H1 (cell line): ENCODE results near the gene ARMS2. TPM values are rescaled to one million over a fixed set of nuclear protein-coding genes. Genes with fewer than 3 reads are reported as not detected.

Source experiments
- BCL11A ChIP-seq, 2 experiments: IDR thresholded peaks; one replicate each; pipeline ENCODE4 v1.6.1; 2011; ENCODE audit warnings: low read depth in 2 of 2, low read length in 2 of 2, mild to moderate bottlenecking in 2 of 2
- CREB1 ChIP-seq: IDR thresholded peaks from 2 replicates; pipeline ENCODE4 v1.6.1; 2012; ENCODE audit warnings: inconsistent platforms
- CTBP2 ChIP-seq: IDR thresholded peaks from 2 replicates; pipeline ENCODE4 v1.7.0; 2011; ENCODE audit warnings: borderline replicate concordance, mild to moderate bottlenecking, moderate library complexity, mixed read lengths, low read length; ENCODE audit not compliant: insufficient read depth, insufficient read length
- TAF1 ChIP-seq: IDR thresholded peaks from 2 replicates; pipeline ENCODE4 v1.6.1; 2011; ENCODE audit warnings: mild to moderate bottlenecking, low read depth, low read length
- polyA plus RNA-seq, 7 experiments: library from polyadenylated mRNA; depleted of rRNA in 3 of 7; stranded (reverse) in 5 of 7; unstranded in 2 of 7; fragments of >200 nt in 5 of 7; fragments of 200-250 nt in 2 of 7; gene quantifications; 1 replicate in 5 of 7; 2 replicates in 1 of 7; 4 replicates in 1 of 7; pipeline versions ENCODE4 v1.2.1 to v1.2.3, GENCODE V29; 2011 to 2013; ENCODE audit warnings: missing spikeins in 2 of 7, mixed read lengths in 2 of 7
- total RNA-seq: library from RNA; stranded (reverse); fragmentation: NEBNext Ultra II Directional; extraction: Animal tissue kit (Norgen Biotek cat#: 25700); gene quantifications from 2 replicates; pipeline ENCODE4 v1.2.1, GENCODE V29; 2021

The ARMS2 gene
- total and polyA plus RNA-seq, 2 of the 8 experiments (the other 6 are each of a cell fraction or from before 2014, with no cell fraction given), result not detected

DNA sequence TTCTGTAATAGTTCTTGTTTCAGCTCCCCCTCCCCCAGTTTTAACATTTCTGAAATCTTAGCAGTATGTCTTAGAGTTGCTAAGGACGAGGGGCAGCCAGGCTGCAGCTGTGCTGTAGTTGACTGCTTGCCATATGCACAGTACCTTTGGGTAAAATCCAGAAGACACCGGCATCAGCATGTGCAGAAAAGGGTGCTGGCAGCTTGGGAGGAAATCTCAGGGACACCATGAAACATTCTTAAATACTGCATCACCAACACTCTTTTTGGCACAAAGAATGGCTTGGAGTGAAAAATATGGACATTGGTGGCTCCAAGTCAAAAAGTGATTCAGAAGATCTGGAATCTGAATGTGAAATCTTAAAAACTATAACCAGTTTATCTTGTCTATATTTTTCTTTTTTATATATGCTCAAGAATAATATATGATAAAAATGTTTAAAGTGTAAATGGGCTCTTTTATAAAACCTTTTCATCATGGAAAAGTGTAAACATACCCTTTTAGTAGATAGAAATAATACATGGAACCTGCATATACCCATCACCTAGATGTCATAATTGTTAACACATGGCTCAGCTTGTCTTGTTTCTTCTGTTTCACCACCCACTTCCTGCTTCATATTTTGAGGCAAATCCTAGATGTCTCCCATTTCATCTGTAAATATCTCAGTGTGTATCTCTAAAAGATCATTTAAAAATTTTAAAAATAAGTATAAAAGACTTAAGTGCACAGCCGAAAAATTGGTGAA lies 34.4 kb upstream of the ARMS2 start (continued):
- TF ChIP-seq CTBP2, result no peak
- no peak for TF ChIP-seq CREB1
- no peak for TF ChIP-seq TAF1
- no peak for TF ChIP-seq BCL11A (IDR thresholded peaks at IDR 0.05; ENCODE audit: low read depth in 2 of 2, low read length in 2 of 2)
